Measurements from ENCODE around the gene C12orf75.
"Not testable (repeated sequence)": the region's sequence is repeated elsewhere in the genome, so short reads cannot be mapped to it uniquely, and the experiment has no call there.

The C12orf75 gene

GRCh38 chr12:105382771-105383622, 52.5 kb downstream of the C12orf75 start:
- FAIRE-seq, result peak; percentile 95

GRCh38 chr12:105384220-105384619, 53.7 kb downstream of the C12orf75 start:
- no peak for FAIRE-seq

GRCh38 chr12:105384916-105385535, 54.5 kb downstream of the C12orf75 start:
- FAIRE-seq, result no peak

- no peak for FAIRE-seq
Observed at GRCh38 chr12:105386431-105386830, 55.9 kb downstream of the C12orf75 start.

- FAIRE-seq, result no peak
Observed at GRCh38 chr12:105391231-105391630, 60.7 kb downstream of the C12orf75 start.

GRCh38 chr12:105393587-105393986, 63.1 kb downstream of the C12orf75 start:
- no peak for FAIRE-seq

- no peak for FAIRE-seq
Observed at GRCh38 chr12:105396024-105396423, 65.5 kb downstream of the C12orf75 start.

- no peak for FAIRE-seq
Observed at GRCh38 chr12:105396983-105397382, 66.5 kb downstream of the C12orf75 start.

- FAIRE-seq, result no peak
Observed at GRCh38 chr12:105398930-105399329, 68.4 kb downstream of the C12orf75 start.

GRCh38 chr12:105399428-105400081, 69.1 kb downstream of the C12orf75 start:
- no peak for FAIRE-seq

- FAIRE-seq, result no peak
Observed at GRCh38 chr12:105400227-105400626, 69.7 kb downstream of the C12orf75 start.

- FAIRE-seq, result no peak
Observed at GRCh38 chr12:105401198-105401597, 70.7 kb downstream of the C12orf75 start.

- FAIRE-seq, result no peak
Observed at GRCh38 chr12:105402366-105402765, 71.9 kb downstream of the C12orf75 start.

- FAIRE-seq, result no peak
Observed at GRCh38 chr12:105403095-105403494, 72.6 kb downstream of the C12orf75 start.

GRCh38 chr12:105404134-105404533, 73.6 kb downstream of the C12orf75 start:
- not testable (repeated sequence) for FAIRE-seq

GRCh38 chr12:105406497-105406896, 76.0 kb downstream of the C12orf75 start:
- no peak for FAIRE-seq

- FAIRE-seq, result no peak
Observed at GRCh38 chr12:105409279-105409678, 78.8 kb downstream of the C12orf75 start.

- no peak for FAIRE-seq
Observed at GRCh38 chr12:105409801-105410471, 79.4 kb downstream of the C12orf75 start.

- FAIRE-seq, result no peak
Observed at GRCh38 chr12:105413911-105414487, 83.5 kb downstream of the C12orf75 start.

GRCh38 chr12:105417732-105418131, 87.2 kb downstream of the C12orf75 start:
- FAIRE-seq, result no peak

- FAIRE-seq, result no peak
Observed at GRCh38 chr12:105418229-105418628, 87.7 kb downstream of the C12orf75 start.

- no peak for FAIRE-seq
Observed at GRCh38 chr12:105418821-105419291, 88.4 kb downstream of the C12orf75 start.

- FAIRE-seq, result no peak
Observed at GRCh38 chr12:105419606-105420005, 89.1 kb downstream of the C12orf75 start.
